RWPE2 (cell line): ENCODE data around the gene RPLP2.

ENCODE experiments used
- ATAC-seq: fragments of 200-7000 bp; cut with Tn5 transposase; 3 replicates; pipeline ENCODE4 v1.9.1; 2021; ENCODE audit warnings: low read depth
- DNase-seq: peaks from one replicate; pipeline ENCODE4 v3.0.0-alpha.2; 2020; ENCODE audit warnings: low spot score
- H3K27ac ChIP-seq: fragments of 450-650 bp; 2 replicates; pipeline ENCODE4 v1.5.1; 2017; ENCODE audit warnings: mild to moderate bottlenecking; ENCODE audit not compliant: poor library complexity, severe bottlenecking
- H3K27me3 ChIP-seq: fragments of 250-450 bp; sonication (Bioruptor Pico); 2 replicates; pipeline ENCODE4 v1.5.1; 2021; ENCODE audit warnings: mild to moderate bottlenecking, moderate library complexity; ENCODE audit not compliant: insufficient read depth, poor library complexity, severe bottlenecking
- H3K36me3 ChIP-seq: fragments of 250-450 bp; sonication (Bioruptor Pico); 2 replicates; pipeline ENCODE4 v1.5.1; 2020; ENCODE audit warnings: low read depth, mild to moderate bottlenecking, moderate library complexity
- H3K4me1 ChIP-seq: fragments of 250-450 bp; sonication (Bioruptor Pico); 2 replicates; pipeline ENCODE4 v1.5.1; 2021; ENCODE audit warnings: mild to moderate bottlenecking, moderate library complexity; ENCODE audit not compliant: insufficient read depth, poor library complexity, severe bottlenecking
- H3K4me3 ChIP-seq: fragments of 250-450 bp; sonication (Bioruptor Pico); 2 replicates; pipeline ENCODE4 v1.5.1; 2021; ENCODE audit warnings: mild to moderate bottlenecking, moderate library complexity; ENCODE audit not compliant: severe bottlenecking
- H3K9me3 ChIP-seq: fragments of 250-450 bp; sonication (Bioruptor Pico); 2 replicates; pipeline ENCODE4 v1.5.1; 2021; ENCODE audit warnings: mild to moderate bottlenecking, moderate library complexity; ENCODE audit not compliant: severe bottlenecking
- CTCF ChIP-seq: fragments of 450-650 bp; IDR thresholded peaks from one replicate; pipeline ENCODE4 v1.5.1; 2017; ENCODE audit warnings: mild to moderate bottlenecking, moderate library complexity; ENCODE audit not compliant: poor library complexity, severe bottlenecking

RPLP2 gene

DNA sequence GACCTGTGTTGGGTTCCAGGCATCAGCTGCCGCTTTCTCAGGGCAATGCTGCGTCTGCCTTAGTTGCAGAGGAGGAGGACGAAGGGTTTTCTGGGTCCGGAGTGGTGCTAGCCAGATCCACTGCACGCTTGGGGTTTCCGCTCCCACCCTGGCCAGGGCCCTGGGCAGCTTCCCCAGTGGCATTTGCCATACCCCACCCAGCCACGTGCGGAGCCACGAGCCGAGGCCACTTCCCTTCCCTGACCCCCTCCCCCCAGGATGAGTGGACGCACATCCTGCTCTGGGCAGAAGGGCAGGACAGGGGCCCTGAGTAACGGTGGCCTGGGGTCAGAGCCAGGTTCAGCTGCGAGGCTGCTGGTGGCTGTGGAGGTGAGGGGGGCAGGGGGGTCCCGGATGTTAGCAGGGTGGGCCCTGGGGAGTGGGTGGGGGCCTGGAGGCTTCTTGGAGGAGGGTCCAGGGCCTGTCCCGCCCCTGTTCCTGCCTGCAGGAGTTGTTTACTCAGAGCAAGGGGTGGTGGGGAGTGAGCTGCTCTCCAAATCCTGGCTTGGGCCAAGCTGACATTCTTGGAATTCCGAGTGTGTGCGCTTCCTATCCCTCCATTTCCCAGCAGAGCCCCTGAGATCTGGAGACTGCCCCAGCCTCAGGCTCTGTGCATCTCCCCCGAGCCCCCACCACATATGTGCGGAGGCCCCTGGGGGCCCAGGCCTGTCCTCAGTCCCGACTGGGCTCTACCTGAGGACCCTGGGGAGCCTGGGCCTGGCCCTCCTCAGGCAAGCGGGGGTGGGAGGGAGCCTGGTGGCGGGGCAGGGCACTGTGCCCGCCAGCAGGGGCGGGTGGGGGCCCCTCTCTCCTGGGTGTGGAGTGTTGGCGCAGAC is 34.3 kb downstream of the RPLP2 start:
- H3K27ac ChIP-seq: peak overlapping the region; percentile 97
- no peaks in the 10 kb centered on the region for H3K27me3 ChIP-seq
- peaks cover 24% of the 10 kb centered on the region for H3K4me1 ChIP-seq
- ATAC-seq: peak; percentile 64
- peak; percentile 95 for DNase-seq
- peaks cover 31% of the 10 kb centered on the region for H3K36me3 ChIP-seq
- TF ChIP-seq CTCF: peak; percentile 10
- H3K9me3 ChIP-seq: no peaks in the 10 kb centered on the region
- peak overlapping the region; percentile 58 for H3K4me3 ChIP-seq

GRCh38 chr11:844693-845644 is 35.2 kb downstream of the RPLP2 start:
- Histone ChIP-seq H3K4me3 (peak overlapping the region; percentile 58), H3K27me3 (no peaks in the 10 kb centered on the region), H3K36me3 (peaks cover 25% of the 10 kb centered on the region), H3K27ac (peak overlapping the region; percentile 97), H3K4me1 (peaks cover 24% of the 10 kb centered on the region), H3K9me3 (no peaks in the 10 kb centered on the region)
- peak; percentile 89 for DNase-seq
- peak; percentile 9 for TF ChIP-seq CTCF
- ATAC-seq: peak; percentile 22

DNA sequence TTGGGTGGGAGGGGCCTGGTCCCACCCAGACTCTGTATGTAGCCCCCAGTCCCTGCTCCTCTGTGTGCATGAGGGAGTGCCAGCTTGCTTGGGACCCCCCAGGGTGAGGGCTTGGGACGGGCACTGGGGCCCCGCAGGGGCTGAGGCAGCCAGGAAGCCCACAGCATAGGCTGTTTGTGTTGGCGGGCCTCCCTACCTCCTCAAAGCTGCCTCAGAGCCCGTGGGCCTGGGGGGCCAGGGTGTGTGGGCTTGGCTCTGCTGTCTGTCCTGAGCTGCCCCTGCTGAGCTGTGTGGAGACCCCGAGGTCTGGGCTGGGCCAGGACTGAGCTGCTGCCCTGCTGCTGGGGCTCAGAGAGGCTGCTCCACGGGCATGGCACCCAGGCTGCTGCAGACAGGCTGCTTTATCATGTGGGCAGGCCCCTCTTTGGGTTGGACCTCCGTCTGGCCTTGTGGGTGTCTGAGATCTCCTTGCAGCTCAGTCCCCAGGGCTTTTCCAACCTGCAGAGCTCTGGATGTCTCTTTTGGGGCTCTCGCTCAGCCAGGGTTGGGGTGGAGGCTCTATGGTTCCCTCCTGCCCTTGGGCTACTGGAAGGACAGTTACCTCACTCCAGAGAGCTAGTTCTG is 36.2 kb downstream of the RPLP2 start:
- no peak for DNase-seq
- Histone ChIP-seq H3K4me1 (peaks cover 20% of the 10 kb centered on the region), H3K9me3 (no peaks in the 10 kb centered on the region), H3K27me3 (no peaks in the 10 kb centered on the region), H3K27ac (peak overlapping the region; percentile 97), H3K4me3 (no peak overlapping the region), H3K36me3 (peaks cover 15% of the 10 kb centered on the region)
- no peak for TF ChIP-seq CTCF
- ATAC-seq: no peak

GRCh38 chr11:846496-847098 is 36.8 kb downstream of the RPLP2 start:
- no peaks in the 10 kb centered on the region for H3K27me3 ChIP-seq
- H3K9me3 ChIP-seq: no peaks in the 10 kb centered on the region
- ATAC-seq: no peak
- H3K4me3 ChIP-seq: no peak overlapping the region
- peaks cover 19% of the 10 kb centered on the region for H3K4me1 ChIP-seq
- H3K27ac ChIP-seq: peak overlapping the region; percentile 97
- H3K36me3 ChIP-seq: peaks cover 9% of the 10 kb centered on the region
- TF ChIP-seq CTCF: no peak
- DNase-seq: no peak
